CD4-positive, CD25-positive, alpha-beta regulatory T cell (primary cell): ENCODE data around the gene AOPEP. TPM values are rescaled to one million over a fixed set of nuclear protein-coding genes. Genes with fewer than 3 reads are reported as not detected.

Source experiments
- ATAC-seq, 2 donors: fragments of 150-1000 bp; cut with Tn5 transposase; one replicate each; pipeline ENCODE4 v1.10.0; 2021; ENCODE audit warnings: low read depth in 2 of 2, moderate number of reproducible peaks in 2 of 2, moderate library complexity in 1 of 2
- DNase-seq, 3 donors: peaks; one replicate each; pipeline versions ENCODE4 v3.0.0 to v3.0.0-alpha.2; 2012 to 2022; ENCODE audit warnings: mixed read lengths in 1 of 3
- H3K27ac ChIP-seq: one replicate; pipeline ENCODE4 v1.7.0; 2013; ENCODE audit warnings: mild to moderate bottlenecking, low read length; ENCODE audit not compliant: insufficient read depth, poor library complexity, severe bottlenecking
- H3K27me3 ChIP-seq: one replicate; pipeline ENCODE4 v1.7.0; 2013; ENCODE audit warnings: low read length; ENCODE audit not compliant: control insufficient read depth, insufficient read depth
- H3K36me3 ChIP-seq: one replicate; pipeline ENCODE4 v1.7.0; 2013; ENCODE audit warnings: mild to moderate bottlenecking, low read length, moderate library complexity; ENCODE audit not compliant: control insufficient read depth, insufficient read depth
- H3K4me1 ChIP-seq: 2 replicates; pipeline ENCODE4 v1.7.0; 2013; ENCODE audit warnings: mild to moderate bottlenecking, low read length; ENCODE audit not compliant: insufficient read depth, control insufficient read depth, poor library complexity, severe bottlenecking
- H3K4me3 ChIP-seq: one replicate; pipeline ENCODE4 v1.7.0; 2013; ENCODE audit warnings: low read depth, mild to moderate bottlenecking, low read length, moderate library complexity
- H3K9me3 ChIP-seq, 2 experiments: 1 replicate in 1 of 2; 2 replicates in 1 of 2; pipeline ENCODE4 v1.7.0; 2013; ENCODE audit warnings: low read length in 2 of 2, mild to moderate bottlenecking in 1 of 2, moderate library complexity in 1 of 2; ENCODE audit not compliant: control insufficient read depth in 2 of 2
- H3K27ac Mint-ChIP-seq, 3 donors: one replicate each; pipeline ENCODE4 v1.8.0; 2020 to 2022; ENCODE audit warnings: mild to moderate bottlenecking in 3 of 3, mixed read lengths in 3 of 3, moderate library complexity in 2 of 3
- H3K27me3 Mint-ChIP-seq: one replicate; pipeline ENCODE4 v1.8.0; 2022; ENCODE audit warnings: mild to moderate bottlenecking, mixed read lengths
- H3K36me3 Mint-ChIP-seq: one replicate; pipeline ENCODE4 v1.8.0; 2020; ENCODE audit warnings: mixed read lengths
- H3K4me1 Mint-ChIP-seq, 4 donors: one replicate each; pipeline ENCODE4 v1.8.0; 2020 to 2022; ENCODE audit warnings: mixed read lengths in 4 of 4, mild to moderate bottlenecking in 1 of 4
- H3K4me3 Mint-ChIP-seq, 4 donors: one replicate each; pipeline ENCODE4 v1.8.0; 2020 to 2022; ENCODE audit warnings: mild to moderate bottlenecking in 4 of 4, mixed read lengths in 4 of 4, moderate library complexity in 3 of 4
- H3K9me3 Mint-ChIP-seq, 7 donors: one replicate each; pipeline ENCODE4 v1.8.0; 2020 to 2022; ENCODE audit warnings: mixed read lengths in 7 of 7, mild to moderate bottlenecking in 3 of 7, moderate library complexity in 2 of 7
- polyA plus RNA-seq, 4 donors: library from polyadenylated mRNA; unstranded; fragments of 300-500 nt; fragmentation: Illumina TruSeq; gene quantifications; one replicate each; pipeline ENCODE4 v1.2.3, GENCODE V29; 2021
- total RNA-seq: library from RNA; stranded (reverse); gene quantifications from one replicate; pipeline ENCODE4 v1.2.3, GENCODE V29; 2022

Gene AOPEP
- total and polyA plus RNA-seq, 5 donors from 2014 or later: 4.6 to 12.9 (median 6.4) TPM

- Histone ChIP-seq H3K27ac (no peak overlapping the region), H3K4me3 (no peak overlapping the region), H3K27me3 (no peaks in the 10 kb centered on the region), H3K36me3 (no peaks in the 10 kb centered on the region), H3K4me1 (no peaks in the 10 kb centered on the region), H3K9me3 (no peaks in the 10 kb centered on the region)
- no peaks in the 10 kb centered on the region for H3K27me3 Mint-ChIP-seq
- H3K4me3 Mint-ChIP-seq: no peak overlapping the region
- ATAC-seq (no peak), DNase-seq (no peak)
- H3K27ac Mint-ChIP-seq: no peak overlapping the region
- no peaks in the 10 kb centered on the region for H3K9me3 Mint-ChIP-seq
- peaks cover 0 to 12% (median 8%) of the 10 kb centered on the region in 4 donors for H3K4me1 Mint-ChIP-seq
- no peaks in the 10 kb centered on the region for H3K36me3 Mint-ChIP-seq
Observed at GRCh38 chr9:94783928-94784327, 57.4 kb downstream of the AOPEP start.

- Histone ChIP-seq H3K27me3 (no peaks in the 10 kb centered on the region), H3K4me3 (no peak overlapping the region), H3K36me3 (no peaks in the 10 kb centered on the region), H3K9me3 (no peaks in the 10 kb centered on the region), H3K27ac (no peak overlapping the region), H3K4me1 (no peaks in the 10 kb centered on the region)
- Mint-ChIP-seq H3K36me3 (no peaks in the 10 kb centered on the region), H3K27ac (no peak overlapping the region), H3K4me3 (no peak overlapping the region), H3K27me3 (no peaks in the 10 kb centered on the region), H3K4me1 (peaks cover 0 to 12% (median 8%) of the 10 kb centered on the region in 4 donors), H3K9me3 (no peaks in the 10 kb centered on the region)
- ATAC-seq (no peak), DNase-seq (no peak)
Observed at GRCh38 chr9:94785215-94786169, 59.0 kb downstream of the AOPEP start.

DNA sequence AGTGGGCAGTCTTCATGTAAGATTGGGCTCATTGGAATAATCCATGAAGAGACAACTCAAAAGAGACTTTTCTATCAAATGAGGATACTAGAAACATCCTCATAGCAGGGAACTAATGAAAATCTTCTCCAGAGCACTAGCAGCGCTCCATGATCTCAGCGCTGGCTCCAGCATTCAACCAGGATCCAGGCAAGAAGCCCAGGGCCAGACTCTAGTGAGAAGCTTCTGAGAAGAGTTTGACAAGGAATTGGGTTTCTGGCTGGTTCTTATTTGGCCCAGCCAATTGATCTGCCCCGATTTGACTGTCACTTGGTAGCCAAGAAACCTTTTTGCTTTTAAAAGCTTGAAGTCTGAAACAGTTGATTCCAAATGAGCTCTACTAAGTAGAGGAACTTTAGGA is 60.1 kb downstream of the AOPEP start:
- ATAC-seq (no peak), DNase-seq (no peak)
- no peaks in the 10 kb centered on the region for H3K9me3 ChIP-seq
- Mint-ChIP-seq H3K36me3 (peaks cover under 1% of the 10 kb centered on the region), H3K9me3 (no peaks in the 10 kb centered on the region), H3K4me1 (peaks cover 0 to 17% (median 7%) of the 10 kb centered on the region in 4 donors), H3K27ac (no peak overlapping the region), H3K27me3 (no peaks in the 10 kb centered on the region), H3K4me3 (no peak overlapping the region)
- H3K4me3 ChIP-seq: no peak overlapping the region
- no peaks in the 10 kb centered on the region for H3K36me3 ChIP-seq
- no peaks in the 10 kb centered on the region for H3K4me1 ChIP-seq
- no peaks in the 10 kb centered on the region for H3K27me3 ChIP-seq
- H3K27ac ChIP-seq: no peak overlapping the region

- Histone ChIP-seq H3K27me3 (no peaks in the 10 kb centered on the region), H3K4me1 (peaks cover under 1% of the 10 kb centered on the region), H3K9me3 (no peaks in the 10 kb centered on the region), H3K27ac (no peak overlapping the region), H3K36me3 (no peaks in the 10 kb centered on the region), H3K4me3 (no peak overlapping the region)
- ATAC-seq (no peak), DNase-seq (peak in 1 of 3 donors; percentile 33)
- peaks cover 4 to 19% (median 7%) of the 10 kb centered on the region in 4 donors for H3K4me1 Mint-ChIP-seq
- H3K4me3 Mint-ChIP-seq: no peak overlapping the region
- peak overlapping the region in 1 of 3 donors; percentile 34 for H3K27ac Mint-ChIP-seq
- no peaks in the 10 kb centered on the region for H3K27me3 Mint-ChIP-seq
- no peaks in the 10 kb centered on the region for H3K9me3 Mint-ChIP-seq
- H3K36me3 Mint-ChIP-seq: peaks cover 8% of the 10 kb centered on the region
Observed at GRCh38 chr9:94787266-94787665, 60.8 kb downstream of the AOPEP start.

DNA sequence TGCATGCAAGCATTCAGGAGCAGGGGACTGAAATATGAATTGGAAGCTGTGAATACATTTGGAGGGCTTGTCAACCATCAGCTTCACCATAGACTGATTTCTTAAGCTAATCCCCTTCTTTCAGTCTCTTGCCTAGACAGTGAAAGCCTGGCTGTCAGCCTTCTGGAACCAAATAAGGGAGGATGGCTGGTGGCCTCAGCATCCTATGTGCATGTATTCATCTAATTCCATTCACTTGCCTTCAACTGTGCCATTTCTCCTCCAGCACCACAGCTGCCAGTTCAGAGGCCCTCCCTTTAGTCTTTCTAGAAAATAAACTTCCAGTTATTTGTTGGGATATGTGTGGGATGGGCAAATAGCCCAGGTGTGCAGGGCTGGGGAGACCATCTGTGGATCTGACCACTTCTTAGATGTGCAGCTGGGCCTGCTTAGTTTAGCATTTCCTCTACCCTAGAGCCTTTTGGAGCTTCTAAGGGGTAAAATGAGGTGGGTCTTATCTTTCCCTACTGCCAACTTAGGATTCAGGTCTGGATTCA is 62.1 kb downstream of the AOPEP start:
- Histone ChIP-seq H3K36me3 (no peaks in the 10 kb centered on the region), H3K9me3 (no peaks in the 10 kb centered on the region), H3K27ac (no peak overlapping the region), H3K4me3 (no peak overlapping the region), H3K4me1 (peaks cover 6% of the 10 kb centered on the region), H3K27me3 (no peaks in the 10 kb centered on the region)
- H3K4me3 Mint-ChIP-seq: no peak overlapping the region
- peaks cover 4 to 18% (median 13%) of the 10 kb centered on the region in 4 donors for H3K4me1 Mint-ChIP-seq
- H3K27ac Mint-ChIP-seq: peak overlapping the region in 1 of 3 donors; percentile 6
- DNase-seq (no peak), ATAC-seq (no peak)
- H3K9me3 Mint-ChIP-seq: no peaks in the 10 kb centered on the region
- H3K27me3 Mint-ChIP-seq: no peaks in the 10 kb centered on the region
- H3K36me3 Mint-ChIP-seq: peaks cover 18% of the 10 kb centered on the region

DNA sequence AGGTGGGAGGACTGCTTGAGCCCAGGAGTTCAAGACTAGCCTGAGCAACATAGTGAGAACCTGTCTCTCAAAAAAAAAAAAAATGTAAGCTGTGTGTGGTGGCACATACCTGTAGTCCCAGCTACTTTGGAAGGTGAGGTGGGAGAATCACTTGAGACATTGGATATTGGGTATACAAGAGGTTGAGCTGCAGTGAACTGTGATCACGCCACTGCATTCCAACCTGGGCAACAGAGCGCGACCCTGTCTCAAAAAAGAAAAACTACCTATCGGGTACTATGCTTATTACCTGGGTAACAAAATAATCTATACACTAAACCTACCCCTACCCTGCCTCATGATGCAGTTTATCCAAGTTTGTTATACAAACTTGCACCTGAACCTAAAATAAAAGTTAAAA is 64.9 kb downstream of the AOPEP start:
- ATAC-seq (no peak), DNase-seq (no peak)
- H3K27me3 Mint-ChIP-seq: no peaks in the 10 kb centered on the region
- no peaks in the 10 kb centered on the region for H3K9me3 Mint-ChIP-seq
- no peak overlapping the region for H3K27ac Mint-ChIP-seq
- peaks cover 6% of the 10 kb centered on the region for H3K4me1 ChIP-seq
- H3K27ac ChIP-seq: no peak overlapping the region
- H3K36me3 ChIP-seq: no peaks in the 10 kb centered on the region
- H3K9me3 ChIP-seq: no peaks in the 10 kb centered on the region
- H3K4me3 Mint-ChIP-seq: no peak overlapping the region
- peaks cover 32% of the 10 kb centered on the region for H3K36me3 Mint-ChIP-seq
- no peaks in the 10 kb centered on the region for H3K27me3 ChIP-seq
- no peak overlapping the region for H3K4me3 ChIP-seq
- H3K4me1 Mint-ChIP-seq: peaks cover 4 to 29% (median 18%) of the 10 kb centered on the region in 4 donors

GRCh38 chr9:94792511-94792910 is 66.0 kb downstream of the AOPEP start:
- Histone ChIP-seq H3K4me1 (peaks cover 6% of the 10 kb centered on the region), H3K27me3 (no peaks in the 10 kb centered on the region), H3K27ac (no peak overlapping the region), H3K9me3 (no peaks in the 10 kb centered on the region), H3K36me3 (no peaks in the 10 kb centered on the region), H3K4me3 (no peak overlapping the region)
- H3K4me1 Mint-ChIP-seq: peaks cover 7 to 29% (median 14%) of the 10 kb centered on the region in 4 donors
- H3K27ac Mint-ChIP-seq: peak overlapping the region in 2 of 3 donors; percentile 15 to 42
- H3K9me3 Mint-ChIP-seq: no peaks in the 10 kb centered on the region
- no peak overlapping the region for H3K4me3 Mint-ChIP-seq
- DNase-seq (no peak), ATAC-seq (no peak)
- H3K27me3 Mint-ChIP-seq: no peaks in the 10 kb centered on the region
- peaks cover 35% of the 10 kb centered on the region for H3K36me3 Mint-ChIP-seq
